ENCODE results near the gene RPS6KA4.

RPS6KA4 gene

GRCh38 chr11:64324692-64325469 is 34.1 kb upstream of the RPS6KA4 start:
- no peak for DNase-seq (ENCODE audit: low read depth in 1 of 2, low spot score in 1 of 2)

DNA sequence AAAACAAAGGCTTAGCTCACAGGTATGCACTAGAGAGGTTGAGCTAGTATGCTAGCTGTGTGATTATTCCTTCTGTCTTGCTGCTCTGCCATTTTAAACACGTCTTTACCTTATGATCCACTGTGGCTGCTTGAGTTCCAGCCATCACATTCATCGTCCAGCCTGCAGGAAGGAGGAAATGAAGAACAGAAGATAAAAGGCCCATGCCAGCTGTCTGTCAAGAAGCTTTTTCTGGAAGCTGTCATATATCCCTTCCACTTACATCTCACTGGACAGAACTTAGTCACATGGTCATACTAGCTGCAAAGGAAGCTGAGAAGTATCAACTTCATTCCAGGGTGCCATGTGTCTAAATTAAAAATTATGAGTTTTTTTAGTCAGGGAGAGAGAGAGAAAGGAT is 31.6 kb upstream of the RPS6KA4 start:
- no peak for DNase-seq (ENCODE audit: low read depth in 1 of 2, low spot score in 1 of 2)

- no peak for DNase-seq (ENCODE audit: low read depth in 1 of 2, low spot score in 1 of 2)
Measured at GRCh38 chr11:64327993-64328392, 31.0 kb upstream of the RPS6KA4 start.

DNA sequence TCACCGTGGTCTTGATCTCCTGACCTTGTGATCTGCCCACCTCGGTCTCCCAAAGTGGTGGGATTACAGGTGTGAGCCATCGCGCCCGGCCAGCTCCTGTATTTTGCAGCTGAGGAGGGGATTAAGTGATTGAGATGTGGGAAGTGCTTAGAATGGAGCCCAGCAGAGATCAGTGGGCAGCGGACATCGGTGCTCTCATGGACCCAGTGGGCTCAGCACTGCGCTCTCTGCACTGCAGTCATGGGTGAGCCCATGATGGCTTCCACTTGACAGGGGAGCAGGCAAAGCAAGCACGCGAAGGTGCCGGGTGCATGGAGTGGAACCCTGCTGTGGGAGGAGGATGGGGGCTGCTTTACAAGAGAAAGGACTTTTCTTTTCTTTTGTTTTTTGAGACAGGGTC is 28.1 kb upstream of the RPS6KA4 start:
- DNase-seq (ENCODE audit: low read depth in 1 of 2, low spot score in 1 of 2) = no peak

GRCh38 chr11:64331569-64332371 is 27.2 kb upstream of the RPS6KA4 start:
- peak; percentile 31 to 54 for DNase-seq (ENCODE audit: low read depth in 1 of 2, low spot score in 1 of 2)

- no peak for DNase-seq (ENCODE audit: low read depth in 1 of 2, low spot score in 1 of 2)
Measured at GRCh38 chr11:64333556-64333955, 25.4 kb upstream of the RPS6KA4 start.

DNA sequence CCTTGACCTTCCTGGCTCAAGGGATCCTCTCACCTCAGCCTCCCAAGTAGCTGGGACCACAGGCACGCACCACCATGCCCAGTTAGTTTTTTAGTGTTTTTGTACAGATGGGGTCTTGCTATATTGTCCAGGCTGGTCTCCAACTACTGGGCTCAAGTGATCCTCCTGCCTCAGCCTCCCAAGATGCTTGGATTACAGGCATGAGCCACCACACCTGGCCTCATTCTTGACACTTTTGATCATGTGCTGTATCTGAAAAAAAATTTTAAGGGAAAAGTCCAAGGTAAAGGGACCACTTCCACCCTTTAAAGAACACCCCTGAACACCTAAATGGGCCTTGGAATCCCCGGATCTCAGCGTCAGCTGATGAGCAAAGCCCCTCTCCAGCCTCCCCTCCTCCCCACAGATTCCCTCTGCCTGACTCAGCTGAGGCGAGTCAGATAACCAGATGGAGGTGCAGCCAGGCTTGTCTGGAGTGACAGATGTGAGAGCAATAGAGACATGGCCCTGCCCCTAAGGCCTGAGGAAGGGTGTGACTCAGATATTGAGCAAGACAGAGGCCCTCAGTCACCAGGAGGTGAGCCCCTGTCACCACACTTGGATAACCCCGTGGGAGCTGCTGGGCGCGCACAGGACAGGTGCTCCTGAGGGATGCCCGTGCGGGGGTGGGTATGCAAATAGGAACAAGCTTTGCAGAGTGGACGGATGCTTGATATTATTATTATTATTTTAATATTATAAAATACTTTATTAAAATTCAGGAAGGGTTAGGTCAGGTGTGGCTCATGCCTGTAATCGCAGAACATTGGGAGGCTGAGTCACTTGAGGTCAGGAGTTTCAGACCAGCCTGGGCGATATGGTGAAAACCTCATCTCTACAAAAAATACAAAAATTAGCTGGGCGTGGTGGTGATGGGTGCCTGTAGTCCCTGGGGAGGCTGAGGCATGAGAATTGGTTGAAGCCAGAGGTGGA is 23.9 kb upstream of the RPS6KA4 start:
- no peak for DNase-seq (ENCODE audit: low read depth in 1 of 2, low spot score in 1 of 2)

- DNase-seq (ENCODE audit: low read depth in 1 of 2, low spot score in 1 of 2) = no peak
Measured at GRCh38 chr11:64337538-64338249, 21.3 kb upstream of the RPS6KA4 start.

DNA sequence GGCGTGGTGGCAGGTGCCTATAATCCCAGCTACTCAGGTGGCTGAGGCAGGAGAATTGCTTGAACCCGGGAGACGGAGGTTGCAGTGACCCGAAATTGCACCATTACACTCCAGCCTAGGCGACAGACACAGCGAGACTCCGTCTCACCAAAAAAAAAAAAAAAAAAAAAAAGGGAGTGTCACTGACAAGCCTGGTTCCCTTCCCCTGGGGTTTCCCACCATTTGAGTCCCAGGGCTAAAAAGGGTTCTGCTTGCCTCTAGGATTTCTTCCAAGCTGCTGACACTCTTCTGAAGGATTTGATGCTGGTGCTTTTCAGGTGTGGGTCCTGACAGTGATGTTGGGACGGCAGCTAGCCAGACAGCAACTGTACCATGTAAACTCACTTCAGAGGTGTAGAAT is 20.2 kb upstream of the RPS6KA4 start:
- DNase-seq (ENCODE audit: low read depth in 1 of 2, low spot score in 1 of 2) = no peak

GRCh38 chr11:64339286-64339685 is 19.7 kb upstream of the RPS6KA4 start:
- DNase-seq (ENCODE audit: low read depth in 1 of 2, low spot score in 1 of 2) = no peak

DNA sequence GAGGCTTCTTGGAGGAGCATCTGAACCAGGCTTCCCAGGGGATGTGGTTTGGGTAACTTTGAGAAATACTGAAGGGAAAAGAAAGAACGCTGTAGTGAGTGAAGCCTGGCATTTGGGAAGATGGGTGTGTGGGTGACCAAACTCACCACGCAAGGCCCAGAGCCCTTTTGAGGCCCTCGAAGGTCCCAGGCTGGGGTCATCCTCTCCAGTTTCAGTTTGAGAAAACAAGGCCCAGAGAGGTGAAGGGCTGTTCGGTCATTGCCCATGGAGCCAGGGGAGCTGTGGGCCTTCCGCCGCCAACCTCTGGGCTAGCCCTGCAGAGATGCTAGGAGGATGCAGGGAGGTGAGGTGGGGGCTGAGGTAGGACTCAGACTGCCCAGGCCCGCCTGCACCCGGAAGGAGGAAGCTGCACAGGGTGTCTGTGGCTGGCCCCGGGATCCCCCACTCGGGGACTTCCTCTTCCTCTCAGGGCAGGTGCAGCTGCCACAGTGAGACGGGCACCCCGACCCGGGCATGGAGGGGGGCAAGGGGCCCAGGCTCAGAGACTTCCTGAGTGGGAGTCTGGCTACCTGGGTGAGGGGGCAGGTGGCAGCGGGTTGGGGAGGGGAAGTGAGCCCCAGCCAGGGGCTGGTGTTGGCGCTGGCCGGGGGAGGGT is 19.1 kb upstream of the RPS6KA4 start, which contains the start of gene CCDC88B:
Gene CCDC88B, plus strand, starts transcription at position 451 of the 655 bp plus-strand sequence. Its CDS starts 63 bp downstream, at position 514.
- peak; percentile 60 to 72 for DNase-seq (ENCODE audit: low read depth in 1 of 2, low spot score in 1 of 2)

- peak; percentile 65 to 66 for DNase-seq (ENCODE audit: low read depth in 1 of 2, low spot score in 1 of 2)
Measured at GRCh38 chr11:64340671-64341335, 18.2 kb upstream of the RPS6KA4 start.

DNA sequence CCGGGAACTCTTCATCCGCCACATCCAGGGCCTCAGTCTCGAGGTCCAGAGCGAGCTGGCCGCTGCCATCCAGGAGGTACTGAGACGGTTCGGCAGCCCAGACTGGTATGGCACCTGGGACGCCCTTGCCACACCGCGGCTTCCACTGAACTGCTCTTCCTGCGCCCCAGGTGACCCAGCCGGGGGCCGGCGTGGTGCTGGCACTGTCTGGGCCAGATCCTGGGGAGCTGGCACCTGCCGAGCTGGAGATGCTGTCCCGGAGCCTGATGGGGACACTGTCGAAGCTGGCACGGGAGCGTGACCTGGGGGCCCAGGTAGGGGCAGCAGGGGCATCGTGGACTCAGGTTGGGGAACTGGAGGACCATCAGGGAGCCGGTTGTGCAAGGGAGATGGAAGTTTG is 17.5 kb upstream of the RPS6KA4 start:
- DNase-seq (ENCODE audit: low read depth in 1 of 2, low spot score in 1 of 2) = no peak

DNA sequence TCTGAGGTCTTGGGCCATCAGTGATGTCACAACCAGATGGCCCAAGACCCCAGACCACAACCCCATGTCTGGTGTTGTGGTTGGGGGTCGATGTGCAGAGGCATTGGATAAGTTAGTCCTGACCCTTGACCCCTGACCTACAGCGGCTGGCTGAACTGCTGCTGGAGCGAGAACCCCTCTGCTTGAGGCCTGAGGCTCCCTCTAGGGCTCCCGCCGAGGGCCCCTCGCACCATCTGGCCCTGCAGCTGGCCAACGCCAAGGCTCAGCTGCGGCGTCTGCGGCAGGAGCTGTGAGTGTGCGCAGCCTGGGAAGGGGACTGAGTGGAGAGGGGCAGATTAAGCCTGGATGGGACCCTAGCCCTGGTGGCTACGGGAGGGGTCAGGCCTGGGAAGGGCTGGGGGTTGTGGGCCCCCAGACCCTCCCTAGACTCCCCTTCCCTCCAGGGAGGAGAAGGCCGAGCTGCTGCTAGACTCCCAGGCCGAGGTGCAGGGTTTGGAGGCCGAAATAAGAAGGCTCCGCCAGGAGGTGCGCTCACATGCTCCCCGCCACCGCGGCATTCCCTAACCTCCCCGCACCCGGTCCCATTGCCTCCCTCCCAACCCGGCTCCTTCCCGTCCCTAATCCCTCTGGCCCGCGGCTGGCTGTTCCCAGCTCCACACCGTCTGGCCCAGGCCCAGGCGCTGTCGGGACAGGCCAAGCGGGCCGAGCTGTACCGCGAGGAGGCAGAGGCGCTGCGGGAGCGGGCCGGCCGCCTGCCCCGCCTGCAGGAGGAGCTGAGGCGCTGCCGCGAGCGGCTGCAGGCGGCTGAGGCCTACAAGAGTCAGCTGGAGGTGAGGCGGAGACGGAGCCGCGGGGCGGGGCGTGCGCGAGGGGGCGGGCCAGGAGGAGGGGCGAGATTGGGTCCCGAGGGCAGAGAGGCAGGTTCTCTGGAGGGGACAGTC is 16.8 kb upstream of the RPS6KA4 start:
- DNase-seq (ENCODE audit: low read depth in 1 of 2, low spot score in 1 of 2) = peak; percentile 84 to 86

- no peak for DNase-seq (ENCODE audit: low read depth in 1 of 2, low spot score in 1 of 2)
Measured at GRCh38 chr11:64342869-64343745, 15.9 kb upstream of the RPS6KA4 start.

- no peak for DNase-seq (ENCODE audit: low read depth in 1 of 2, low spot score in 1 of 2)
Measured at GRCh38 chr11:64343767-64344559, 15.0 kb upstream of the RPS6KA4 start.

GRCh38 chr11:64344787-64345186 is 14.2 kb upstream of the RPS6KA4 start:
- no peak for DNase-seq (ENCODE audit: low read depth in 1 of 2, low spot score in 1 of 2)
